Smooth muscle cell (in vitro differentiated cells): ENCODE measurements around the gene UFD1. TPM values are rescaled to one million over a fixed set of nuclear protein-coding genes. Genes with fewer than 3 reads are reported as not detected.

Experiments used
- DNase-seq: peaks from one replicate; lab custom pipeline; 2025; ENCODE audit not compliant: unreplicated experiment; lab: John Stamatoyannopoulos, UW
- H2AFZ ChIP-seq: fragments of 200-600 bp; sonication (generic); 2 replicates; pipeline ENCODE4 v1.6.0; 2016; ENCODE audit warnings: antibody characterized with exemption, low read depth, mild to moderate bottlenecking
- H3F3A ChIP-seq: fragments of 200-600 bp; sonication (generic); 2 replicates; pipeline ENCODE4 v1.6.0; 2017; ENCODE audit warnings: antibody characterized with exemption, low read depth
- H3K27ac ChIP-seq: fragments of 200-600 bp; sonication (generic); 2 replicates; pipeline ENCODE4 v1.5.1; 2016; ENCODE audit warnings: low read depth, mild to moderate bottlenecking
- H3K27me3 ChIP-seq: fragments of 200-600 bp; sonication (generic); 2 replicates; pipeline ENCODE4 v1.6.1; 2016; ENCODE audit warnings: low read depth, mild to moderate bottlenecking
- H3K36me3 ChIP-seq: fragments of 200-600 bp; sonication (generic); 2 replicates; pipeline ENCODE4 v1.5.1; 2016; ENCODE audit warnings: low read depth
- H3K4me1 ChIP-seq: fragments of 200-600 bp; sonication (generic); 2 replicates; pipeline ENCODE4 v1.5.1; 2016; ENCODE audit warnings: low read depth
- H3K4me2 ChIP-seq: fragments of 200-600 bp; sonication (generic); 2 replicates; pipeline ENCODE4 v1.6.0; 2016; ENCODE audit warnings: mild to moderate bottlenecking
- H3K4me3 ChIP-seq: fragments of 200-600 bp; sonication (generic); 2 replicates; pipeline ENCODE4 v1.5.1; 2016; ENCODE audit warnings: mild to moderate bottlenecking
- H3K79me2 ChIP-seq: fragments of 200-600 bp; sonication (generic); 2 replicates; pipeline ENCODE4 v1.6.0; 2016; ENCODE audit warnings: low read depth, mild to moderate bottlenecking
- H3K9ac ChIP-seq: fragments of 200-600 bp; sonication (generic); 2 replicates; pipeline ENCODE4 v1.6.0; 2016; ENCODE audit warnings: low read depth
- H3K9me3 ChIP-seq: fragments of 200-600 bp; sonication (generic); replicated peaks from 2 replicates; pipeline ENCODE4 v1.5.1; 2016; ENCODE audit warnings: low read depth
- H4K20me1 ChIP-seq: fragments of 200-600 bp; sonication (generic); 2 replicates; pipeline ENCODE4 v1.6.0; 2016; ENCODE audit warnings: low read depth
- CTCF ChIP-seq: fragments of 200-600 bp; sonication (generic); IDR thresholded peaks from 2 replicates; pipeline ENCODE4 v1.5.1; 2017; ENCODE audit warnings: borderline replicate concordance, mild to moderate bottlenecking, antibody characterized with exemption; ENCODE audit not compliant: insufficient read depth, poor library complexity, severe bottlenecking
- WGBS: methylation state at CpG from one replicate; pipeline ENCODE4 v1.1.7; 2016; ENCODE audit warnings: low lambda C conversion rate; 5-methylcytosine and 5-hydroxymethylcytosine counted together
- polyA plus RNA-seq: library from polyadenylated mRNA; unstranded; fragments of >200 nt; fragmentation: Nextera tagmentation; extraction: Ambion mirVana; gene quantifications from 2 replicates; pipeline ENCODE4 v1.2.1, GENCODE V29; 2016
- total RNA-seq: library from RNA; depleted of rRNA; stranded (reverse); fragments of >200 nt; gene quantifications from 2 replicates; pipeline ENCODE4 v1.2.3, GENCODE V29; 2014

The UFD1 gene
- total and polyA plus RNA-seq, 2 experiments from 2014 or later = 48.1 to 111 TPM

GRCh38 chr22:19480173-19480568 is 1.2 kb upstream of the UFD1 start:
- H3K79me2 ChIP-seq = peaks cover 43% of the 10 kb centered on the region
- peak overlapping the region; percentile 50 for H3K9ac ChIP-seq
- TF ChIP-seq CTCF = no peak
- H3K27ac ChIP-seq = no peak overlapping the region
- peaks cover 33% of the 10 kb centered on the region for H4K20me1 ChIP-seq
- H3K4me1 ChIP-seq = peaks cover 18% of the 10 kb centered on the region
- H2AFZ ChIP-seq = peak overlapping the region; percentile 97
- H3F3A ChIP-seq = no peaks in the 10 kb centered on the region
- WGBS = 4% methylated on average over 3 of the region's 15 CpGs
- peak overlapping the region; percentile 91 for H3K4me3 ChIP-seq
- DNase-seq = no peak
- H3K9me3 ChIP-seq = no peaks in the 10 kb centered on the region
- no peaks in the 10 kb centered on the region for H3K36me3 ChIP-seq
- peak overlapping the region; percentile 87 for H3K4me2 ChIP-seq
- no peaks in the 10 kb centered on the region for H3K27me3 ChIP-seq

GRCh38 chr22:19479355-19480172 is 571 bp upstream of the UFD1 start, which contains the start of gene CDC45:
Gene CDC45 (plus strand): TSS chr22:19479920. CDS start chr22:19479969, 49 bp downstream.
- H3K36me3 ChIP-seq = no peaks in the 10 kb centered on the region
- H3K9me3 ChIP-seq = no peaks in the 10 kb centered on the region
- no peaks in the 10 kb centered on the region for H3F3A ChIP-seq
- peak within 1 kb of the TSS; percentile 100 for H3K9ac ChIP-seq
- peak within 1 kb of the TSS; percentile 100 for H3K27ac ChIP-seq
- H3K4me1 ChIP-seq = peaks cover 18% of the 10 kb centered on the region
- peaks cover 47% of the 10 kb centered on the region for H3K79me2 ChIP-seq
- peak within 1 kb of the TSS; percentile 87 for H3K4me2 ChIP-seq
- H2AFZ ChIP-seq = peak within 1 kb of the TSS; percentile 97
- under 1% methylated on average over 41 of the region's 50 CpGs for WGBS
- no peak for TF ChIP-seq CTCF
- H3K4me3 ChIP-seq = peak within 1 kb of the TSS; percentile 91
- DNase-seq = peak; percentile 75
- peaks cover 35% of the 10 kb centered on the region for H4K20me1 ChIP-seq
- no peaks in the 10 kb centered on the region for H3K27me3 ChIP-seq

GRCh38 chr22:19478045-19478900 is 720 bp downstream of the UFD1 start:
- no peak for DNase-seq
- peak overlapping the region; percentile 91 for H3K4me3 ChIP-seq
- peak overlapping the region; percentile 100 for H3K9ac ChIP-seq
- H3K36me3 ChIP-seq = no peaks in the 10 kb centered on the region
- H4K20me1 ChIP-seq = peaks cover 43% of the 10 kb centered on the region
- peaks cover 49% of the 10 kb centered on the region for H3K79me2 ChIP-seq
- WGBS = 6% methylated on average over 30 of the region's 31 CpGs
- H3K27me3 ChIP-seq = no peaks in the 10 kb centered on the region
- H3K4me2 ChIP-seq = peak overlapping the region; percentile 87
- no peaks in the 10 kb centered on the region for H3K9me3 ChIP-seq
- H2AFZ ChIP-seq = no peak overlapping the region
- peaks cover 18% of the 10 kb centered on the region for H3K4me1 ChIP-seq
- TF ChIP-seq CTCF = no peak
- H3K27ac ChIP-seq = peak overlapping the region; percentile 100
- no peaks in the 10 kb centered on the region for H3F3A ChIP-seq
